Tongue (tissue), 2 donors: ENCODE measurements around the gene SLCO2A1. TPM values are rescaled to one million over a fixed set of nuclear protein-coding genes. Genes with fewer than 3 reads are reported as not detected.

Experiments
- DNase-seq: peaks from one replicate; pipeline ENCODE4 v3.0.0-alpha.2; 2015
- total RNA-seq: library from RNA; depleted of rRNA; stranded (reverse); fragments of >200 nt; gene quantifications from one replicate; pipeline ENCODE4 v1.2.3, GENCODE V29; 2014

The SLCO2A1 gene
- total RNA-seq, 1 donor from 2014 or later, result 1.5 TPM

DNA sequence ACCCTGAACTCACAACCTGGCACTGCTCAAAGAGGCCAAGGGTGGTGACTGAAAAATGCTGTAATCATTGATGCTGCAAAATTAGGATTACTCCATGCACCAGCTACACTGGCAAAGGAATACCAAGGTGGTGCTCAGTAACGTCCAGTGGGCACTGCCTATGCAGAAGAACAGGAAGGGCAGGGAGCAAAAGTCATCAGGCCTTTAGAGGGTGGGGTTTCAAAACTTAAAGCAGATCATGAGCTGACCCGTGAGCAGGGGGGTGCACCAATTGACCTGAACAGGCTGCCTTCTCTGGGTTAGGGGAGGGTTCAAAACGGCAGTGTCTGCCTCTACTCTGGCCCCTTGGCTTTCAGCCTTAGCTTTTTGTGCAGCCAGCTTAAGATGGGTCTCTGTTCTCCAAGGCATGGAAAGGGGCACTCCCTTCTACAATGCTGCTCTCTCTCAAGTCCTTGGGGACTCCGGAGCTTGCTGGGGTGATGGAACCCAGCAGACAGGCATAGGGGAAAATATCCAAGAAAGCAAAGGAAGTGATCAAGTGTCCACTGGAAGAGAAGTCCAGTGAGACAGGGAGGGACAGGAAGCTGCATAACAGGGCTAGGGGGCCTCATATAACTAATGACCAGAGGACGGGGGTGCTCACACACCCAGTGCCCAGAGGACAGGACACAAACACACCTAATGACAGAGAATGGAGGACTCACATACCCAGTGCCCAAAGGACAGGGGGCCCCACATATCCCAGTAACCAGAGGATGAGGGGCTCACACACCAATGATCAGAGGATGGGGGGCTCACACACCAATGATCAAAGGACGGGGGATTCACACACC, 145.5 kb downstream of the SLCO2A1 start:
- no peak for DNase-seq

DNA sequence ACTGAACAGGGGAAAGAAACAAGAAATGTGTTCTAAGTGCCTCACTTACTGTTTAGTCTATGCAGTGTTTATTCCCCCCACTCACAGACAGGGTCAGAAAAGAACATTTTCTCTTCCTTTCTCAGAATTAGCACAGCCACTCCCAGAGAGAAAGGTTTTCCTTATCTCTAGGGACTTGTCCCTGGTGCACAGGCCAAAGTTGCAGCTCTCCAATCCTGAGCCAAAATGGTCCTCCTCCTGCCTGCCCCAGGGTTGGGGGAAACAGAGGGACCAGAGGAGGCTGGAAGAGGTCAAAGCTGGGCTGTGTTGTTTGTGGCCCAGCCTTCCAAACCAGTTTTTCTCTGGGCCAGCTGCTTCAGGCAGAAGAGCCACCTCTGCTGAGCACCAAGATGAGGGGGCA, 146.1 kb downstream of the SLCO2A1 start:
- DNase-seq, result no peak

DNA sequence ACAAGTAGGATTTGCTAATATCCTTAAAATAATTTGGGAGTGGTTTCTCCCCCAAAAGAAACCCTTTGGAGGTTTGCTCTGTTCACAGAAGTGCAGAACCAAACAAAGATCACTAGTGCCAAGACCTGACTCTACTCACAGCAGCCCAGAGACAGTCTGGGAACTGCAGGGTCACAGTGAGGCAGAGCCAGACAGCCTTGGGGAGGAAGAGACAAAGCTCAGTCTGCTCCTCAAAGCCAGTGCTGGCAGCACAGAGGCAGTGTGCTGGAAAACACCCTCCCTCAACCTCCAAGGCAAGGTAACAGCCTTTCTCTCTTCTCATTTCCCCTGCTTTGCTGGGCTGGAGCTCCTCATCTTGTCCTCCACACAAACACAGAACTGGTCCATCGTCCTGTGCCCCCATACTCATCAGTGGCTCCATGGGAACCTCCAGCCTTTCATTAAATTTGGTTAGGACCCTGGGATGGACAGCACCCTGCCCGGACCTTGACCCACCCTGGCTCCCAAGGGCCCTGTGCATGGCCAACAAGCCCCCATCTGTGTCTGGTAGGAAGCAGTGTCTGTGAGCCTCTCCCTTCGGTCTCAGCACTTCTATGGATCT, 146.6 kb downstream of the SLCO2A1 start:
- no peak for DNase-seq

DNA sequence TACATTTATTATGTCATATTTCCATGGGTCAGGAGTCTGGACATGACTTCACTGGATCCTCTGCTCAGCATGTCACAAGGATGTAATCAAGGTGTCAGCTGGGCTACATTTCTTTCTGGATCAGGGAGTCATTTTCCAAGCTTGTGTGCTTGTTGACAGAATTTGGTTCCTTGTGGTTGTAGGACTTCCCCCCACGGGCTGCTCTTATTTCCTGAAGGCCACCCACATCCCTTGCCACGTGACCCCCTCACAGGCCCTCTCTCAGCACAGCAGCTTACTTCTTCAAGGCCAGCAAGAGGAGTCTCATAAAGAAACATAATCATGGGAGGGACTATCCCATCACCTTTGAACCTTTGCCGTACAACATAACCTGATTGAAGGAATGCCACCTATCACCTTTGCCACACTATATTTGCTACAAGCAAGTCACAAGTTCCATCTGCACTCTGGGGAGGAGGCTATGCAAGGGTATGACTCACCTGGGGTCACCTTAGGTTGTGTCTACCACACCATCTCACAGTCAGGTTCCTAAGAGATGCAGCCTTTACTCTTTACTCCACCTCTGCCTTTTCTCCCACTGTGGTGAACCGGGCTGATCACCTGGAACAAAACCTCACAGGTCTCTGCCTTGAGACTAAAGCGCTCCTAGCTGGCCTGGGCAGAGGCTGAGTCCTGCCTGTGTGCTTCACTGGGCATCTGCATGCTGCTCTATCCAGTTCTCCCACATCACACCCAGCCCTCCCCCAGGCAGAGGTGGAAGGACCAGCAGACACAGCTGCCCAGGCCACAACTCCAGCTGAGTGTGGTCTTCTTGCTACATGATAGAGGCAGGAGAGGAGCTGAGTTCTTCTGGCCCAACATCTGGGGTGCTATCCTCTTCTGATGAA, 147.5 kb downstream of the SLCO2A1 start:
- DNase-seq, result no peak

GRCh38 chr3:133881492-133881891, 148.2 kb downstream of the SLCO2A1 start:
- no peak for DNase-seq

GRCh38 chr3:133880886-133881455, 148.8 kb downstream of the SLCO2A1 start:
- DNase-seq, result no peak

GRCh38 chr3:133880287-133880686, 149.4 kb downstream of the SLCO2A1 start:
- no peak for DNase-seq

DNA sequence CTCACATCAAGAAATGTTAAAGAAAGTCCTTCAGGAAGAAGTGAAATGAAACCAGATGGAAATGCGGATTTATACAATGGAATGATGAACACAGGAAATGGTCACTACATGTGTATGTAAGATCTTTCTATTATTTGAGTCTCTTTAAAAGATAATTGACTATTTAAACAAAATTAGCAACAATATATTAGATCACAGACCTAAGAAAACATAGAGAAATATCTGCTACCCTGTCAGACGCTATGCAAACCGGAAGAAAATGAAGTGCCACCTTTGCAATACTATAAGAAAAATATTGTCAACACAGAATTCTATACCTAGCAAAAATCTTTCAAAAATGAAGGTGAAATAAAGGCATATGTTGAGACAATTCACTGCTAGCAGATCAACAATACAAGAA, 151.2 kb downstream of the SLCO2A1 start:
- no peak for DNase-seq

Other genes starting within 250 kb of the SLCO2A1 start
- gene SRPRB, start 224.1 kb downstream of the SLCO2A1 start, total RNA-seq, result 37.3 TPM
- 5.8 TPM for gene RAB6B, start 134.0 kb downstream of the SLCO2A1 start, total RNA-seq
- gene RYK, start 220.9 kb upstream of the SLCO2A1 start, total RNA-seq, result 111 TPM